Kasumi-1 (cell line): ENCODE results near the gene BRK1.
"Not testable (repeated sequence)": the region's sequence is repeated elsewhere in the genome, so short reads cannot be mapped to it uniquely, and the experiment has no call there.

Source experiments
- DNase-seq, 2 experiments: peaks; one replicate each; lab custom pipeline; 2025; lab: John Stamatoyannopoulos, UW

The BRK1 gene

GRCh38 chr3:10115326-10116137 is at the start of gene BRK1:
BRK1 (plus strand) TSS chr3:10115675; CDS start chr3:10115702, 27 bp downstream.
- DNase-seq: peak; percentile 97

- DNase-seq: not testable (repeated sequence)
Measured at GRCh38 chr3:10070077-10070476, 45.4 kb upstream of the BRK1 start.

- DNase-seq: no peak
Measured at GRCh38 chr3:10074666-10075065, 40.8 kb upstream of the BRK1 start.

GRCh38 chr3:10081871-10082270 is 33.6 kb upstream of the BRK1 start:
- DNase-seq: no peak

- no peak for DNase-seq
Measured at GRCh38 chr3:10085738-10086137, 29.7 kb upstream of the BRK1 start.

- DNase-seq: no peak
Measured at GRCh38 chr3:10088256-10088655, 27.2 kb upstream of the BRK1 start.

- no peak for DNase-seq
Measured at GRCh38 chr3:10090179-10090578, 25.3 kb upstream of the BRK1 start.

GRCh38 chr3:10090774-10091173 is 24.7 kb upstream of the BRK1 start:
- not testable (repeated sequence) for DNase-seq

- DNase-seq: not testable (repeated sequence)
Measured at GRCh38 chr3:10091387-10091786, 24.1 kb upstream of the BRK1 start.

- no peak for DNase-seq
Measured at GRCh38 chr3:10093678-10094077, 21.8 kb upstream of the BRK1 start.

GRCh38 chr3:10099041-10099440 is 16.4 kb upstream of the BRK1 start:
- DNase-seq: no peak

GRCh38 chr3:10106919-10107318 is 8.6 kb upstream of the BRK1 start:
- DNase-seq: no peak

GRCh38 chr3:10108091-10108490 is 7.4 kb upstream of the BRK1 start, which contains the start of gene FANCD2OS:
FANCD2OS (minus strand) TSS chr3:10108255; CDS start chr3:10104774, 3,481 bp downstream.
- DNase-seq: no peak

GRCh38 chr3:10116138-10116460 is 624 bp downstream of the BRK1 start:
- DNase-seq: peak; percentile 57 to 70

GRCh38 chr3:10116928-10117327 is 1.5 kb downstream of the BRK1 start:
- no peak for DNase-seq

- no peak for DNase-seq
Measured at GRCh38 chr3:10119376-10119775, 3.9 kb downstream of the BRK1 start.

GRCh38 chr3:10121064-10121463 is 5.6 kb downstream of the BRK1 start:
- no peak for DNase-seq

GRCh38 chr3:10122724-10123123 is 7.2 kb downstream of the BRK1 start:
- no peak for DNase-seq

GRCh38 chr3:10135872-10136271 is 20.4 kb downstream of the BRK1 start:
- not testable (repeated sequence) for DNase-seq

GRCh38 chr3:10136426-10137005 is 21.0 kb downstream of the BRK1 start:
- no peak for DNase-seq

GRCh38 chr3:10137178-10137577 is 21.7 kb downstream of the BRK1 start:
- no peak for DNase-seq

- DNase-seq: no peak
Measured at GRCh38 chr3:10140996-10141546, 25.6 kb downstream of the BRK1 start.
